Measurements from ENCODE around the gene MYRF. TPM values are rescaled to one million over a fixed set of nuclear protein-coding genes. Genes with fewer than 3 reads are reported as not detected.

The MYRF gene
- total RNA-seq, 1 donor from 2014 or later = 0.78 TPM

DNA sequence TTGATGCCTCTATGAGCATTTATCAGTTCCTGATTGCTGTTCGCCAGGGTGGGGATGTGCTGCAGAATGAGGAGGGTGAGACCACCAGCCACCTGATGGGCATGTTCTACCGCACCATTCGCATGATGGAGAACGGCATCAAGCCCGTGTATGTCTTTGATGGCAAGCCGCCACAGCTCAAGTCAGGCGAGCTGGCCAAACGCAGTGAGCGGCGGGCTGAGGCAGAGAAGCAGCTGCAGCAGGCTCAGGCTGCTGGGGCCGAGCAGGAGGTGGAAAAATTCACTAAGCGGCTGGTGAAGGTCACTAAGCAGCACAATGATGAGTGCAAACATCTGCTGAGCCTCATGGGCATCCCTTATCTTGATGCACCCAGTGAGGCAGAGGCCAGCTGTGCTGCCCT lies 43.0 kb downstream of the MYRF start:
- Mint-ChIP-seq H3K27ac (no peak overlapping the region), H3K9me3 (no peaks in the 10 kb centered on the region), H3K4me3 (no peak overlapping the region), H3K36me3 (ENCODE audit: low read depth) (peaks cover 36% of the 10 kb centered on the region), H3K27me3 (no peaks in the 10 kb centered on the region), H3K4me1 (peaks cover 24% of the 10 kb centered on the region)
- TF ChIP-seq, protein P1, sequence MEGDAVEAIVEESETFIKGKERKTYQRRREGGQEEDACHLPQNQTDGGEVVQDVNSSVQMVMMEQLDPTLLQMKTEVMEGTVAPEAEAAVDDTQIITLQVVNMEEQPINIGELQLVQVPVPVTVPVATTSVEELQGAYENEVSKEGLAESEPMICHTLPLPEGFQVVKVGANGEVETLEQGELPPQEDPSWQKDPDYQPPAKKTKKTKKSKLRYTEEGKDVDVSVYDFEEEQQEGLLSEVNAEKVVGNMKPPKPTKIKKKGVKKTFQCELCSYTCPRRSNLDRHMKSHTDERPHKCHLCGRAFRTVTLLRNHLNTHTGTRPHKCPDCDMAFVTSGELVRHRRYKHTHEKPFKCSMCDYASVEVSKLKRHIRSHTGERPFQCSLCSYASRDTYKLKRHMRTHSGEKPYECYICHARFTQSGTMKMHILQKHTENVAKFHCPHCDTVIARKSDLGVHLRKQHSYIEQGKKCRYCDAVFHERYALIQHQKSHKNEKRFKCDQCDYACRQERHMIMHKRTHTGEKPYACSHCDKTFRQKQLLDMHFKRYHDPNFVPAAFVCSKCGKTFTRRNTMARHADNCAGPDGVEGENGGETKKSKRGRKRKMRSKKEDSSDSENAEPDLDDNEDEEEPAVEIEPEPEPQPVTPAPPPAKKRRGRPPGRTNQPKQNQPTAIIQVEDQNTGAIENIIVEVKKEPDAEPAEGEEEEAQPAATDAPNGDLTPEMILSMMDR (IDR thresholded peaks at IDR 0.05) = no peak
- POLR2A ChIA-PET = interaction anchor here (0.6 kb wide), 1 partner anchor 134 kb away, joined by 8 read pairs; no protein-coding TSS in a partner anchor
- DNase-seq = no peak
- intact Hi-C loops (cut with micrococcal nuclease) = loop anchor here (5.0 kb wide), 1 partner anchor 582 kb away; no protein-coding TSS in a partner anchor
- ATAC-seq (ENCODE audit: low read depth) = no peak
- CTCF ChIA-PET = interaction anchor here (3.1 to 8.4 kb wide), 7 partner anchors 8 to 515 kb away, joined by 17 to 167 read pairs (median 58); no protein-coding TSS in a partner anchor

DNA sequence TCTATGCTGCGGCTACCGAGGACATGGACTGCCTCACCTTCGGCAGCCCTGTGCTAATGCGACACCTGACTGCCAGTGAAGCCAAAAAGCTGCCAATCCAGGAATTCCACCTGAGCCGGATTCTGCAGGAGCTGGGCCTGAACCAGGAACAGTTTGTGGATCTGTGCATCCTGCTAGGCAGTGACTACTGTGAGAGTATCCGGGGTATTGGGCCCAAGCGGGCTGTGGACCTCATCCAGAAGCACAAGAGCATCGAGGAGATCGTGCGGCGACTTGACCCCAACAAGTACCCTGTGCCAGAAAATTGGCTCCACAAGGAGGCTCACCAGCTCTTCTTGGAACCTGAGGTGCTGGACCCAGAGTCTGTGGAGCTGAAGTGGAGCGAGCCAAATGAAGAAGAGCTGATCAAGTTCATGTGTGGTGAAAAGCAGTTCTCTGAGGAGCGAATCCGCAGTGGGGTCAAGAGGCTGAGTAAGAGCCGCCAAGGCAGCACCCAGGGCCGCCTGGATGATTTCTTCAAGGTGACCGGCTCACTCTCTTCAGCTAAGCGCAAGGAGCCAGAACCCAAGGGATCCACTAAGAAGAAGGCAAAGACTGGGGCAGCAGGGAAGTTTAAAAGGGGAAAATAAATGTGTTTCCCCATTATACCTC lies 43.6 kb downstream of the MYRF start:
- no peak overlapping the region for H3K27ac Mint-ChIP-seq
- DNase-seq = no peak
- peaks cover 24% of the 10 kb centered on the region for H3K4me1 Mint-ChIP-seq
- intact Hi-C loops (cut with micrococcal nuclease) = loop anchor here (2.0 to 5.0 kb wide), 3 partner anchors 33 to 581 kb away; partner anchors contain the start of genes FADS2 and SCGB2A1
- no peaks in the 10 kb centered on the region for H3K27me3 Mint-ChIP-seq
- H3K9me3 Mint-ChIP-seq = no peaks in the 10 kb centered on the region
- ChIA-PET CTCF (interaction anchor here (1.2 to 8.4 kb wide), 12 partner anchors 8 to 515 kb away, joined by 3 to 167 read pairs (median 27); partner anchors contain the start of gene FADS3), POLR2A (interaction anchor here (0.6 to 2.6 kb wide), 5 partner anchors 19 to 312 kb away, joined by 4 to 26 read pairs (median 9); partner anchors contain the start of genes FADS1 and FTH1)
- no peak overlapping the region for H3K4me3 Mint-ChIP-seq
- peaks cover 33% of the 10 kb centered on the region for H3K36me3 Mint-ChIP-seq (ENCODE audit: low read depth)
- TF ChIP-seq, protein P1 (IDR thresholded peaks at IDR 0.05) = no peak
- no peak for ATAC-seq (ENCODE audit: low read depth)

DNA sequence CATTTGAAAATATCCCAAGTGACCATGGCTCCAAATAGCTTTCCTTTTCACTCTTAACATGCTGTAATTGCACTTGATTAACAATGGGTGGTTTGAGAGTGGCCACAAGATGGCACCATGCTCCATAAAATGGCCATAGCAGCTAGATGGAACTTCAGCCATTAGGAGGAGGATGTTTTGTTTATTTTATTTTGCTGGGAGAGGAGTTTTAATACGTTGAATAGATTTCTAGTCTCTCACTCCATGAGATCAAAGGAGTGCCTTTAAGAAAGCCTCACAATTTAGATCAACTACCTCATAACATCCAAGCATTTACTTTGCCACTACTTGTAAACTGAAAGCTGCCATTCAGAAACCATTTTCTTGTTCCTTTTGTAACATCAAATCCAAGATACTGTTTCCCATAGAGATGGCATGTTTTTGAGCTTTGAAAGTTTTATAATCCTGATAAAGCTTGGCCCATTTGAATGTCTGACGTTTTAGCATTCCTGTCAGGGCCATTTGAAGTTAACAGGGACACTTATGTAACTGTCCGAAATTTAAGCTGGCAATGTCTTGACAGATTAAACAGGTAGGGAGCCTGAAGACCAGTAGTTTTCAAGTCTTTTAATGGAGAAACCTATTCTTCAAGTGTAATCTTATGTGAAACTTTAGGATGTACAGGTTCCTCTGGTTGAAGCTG lies 45.0 kb downstream of the MYRF start:
- peaks cover 14% of the 10 kb centered on the region for H3K4me1 Mint-ChIP-seq
- ATAC-seq (ENCODE audit: low read depth) (no peak), DNase-seq (peak; percentile 36)
- intact Hi-C loops (cut with micrococcal nuclease) = loop anchor here (1.0 to 5.0 kb wide), 10 partner anchors 19 to 580 kb away; partner anchors contain the start of genes FADS2 and SCGB2A1
- ChIA-PET POLR2A (interaction anchor here (0.6 to 2.6 kb wide), 10 partner anchors 9 to 1059 kb away, joined by 3 to 26 read pairs (median 6); partner anchors contain the start of genes FADS1 and FTH1), CTCF (interaction anchor here (0.7 to 8.4 kb wide), 36 partner anchors 8 to 814 kb away, joined by 3 to 167 read pairs (median 4); partner anchors contain the start of genes FADS3 and INCENP)
- peaks cover 30% of the 10 kb centered on the region for H3K36me3 Mint-ChIP-seq (ENCODE audit: low read depth)
- TF ChIP-seq, protein P1 (IDR thresholded peaks at IDR 0.05) = no peak
- no peak overlapping the region for H3K27ac Mint-ChIP-seq
- no peak overlapping the region for H3K4me3 Mint-ChIP-seq
- H3K9me3 Mint-ChIP-seq = no peaks in the 10 kb centered on the region
- H3K27me3 Mint-ChIP-seq = no peaks in the 10 kb centered on the region

DNA sequence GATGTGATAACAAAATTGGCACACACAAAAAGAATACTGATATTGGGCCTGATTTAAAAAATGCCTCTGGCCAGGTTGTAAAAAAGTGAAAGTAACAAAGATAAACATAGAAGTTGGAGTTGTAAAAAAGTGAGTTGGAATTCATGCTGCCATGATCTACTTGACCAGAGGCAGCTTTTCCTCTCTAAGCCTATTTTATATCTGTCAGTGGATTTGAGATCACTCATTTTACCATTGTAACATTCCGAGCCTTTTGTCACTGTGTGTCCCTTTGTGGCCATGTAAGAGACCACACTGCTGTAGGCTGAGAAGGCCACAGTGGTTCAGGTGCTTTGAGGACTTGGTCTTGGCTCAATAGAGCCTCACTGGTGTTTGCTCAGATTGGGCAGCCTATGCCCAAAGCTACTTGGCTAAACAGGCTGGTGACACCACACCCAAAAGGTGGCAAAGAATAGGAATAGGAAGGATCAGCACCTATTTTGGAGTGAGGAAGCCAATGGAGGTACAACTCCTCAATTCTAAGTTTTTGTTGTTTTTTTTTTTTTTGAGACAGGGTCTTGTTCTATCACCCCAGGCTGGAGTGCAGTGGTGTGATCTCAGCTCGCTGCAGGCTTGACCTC lies 47.3 kb downstream of the MYRF start:
- ATAC-seq (ENCODE audit: low read depth) (no peak), DNase-seq (no peak)
- TF ChIP-seq, protein P1 (IDR thresholded peaks at IDR 0.05) = no peak
- CTCF ChIA-PET = interaction anchor here (1.2 to 8.4 kb wide), 5 partner anchors 15 to 511 kb away, joined by 3 to 167 read pairs (median 37); no protein-coding TSS in a partner anchor
- POLR2A ChIA-PET = interaction anchor here (0.7 to 1.6 kb wide), 2 partner anchors 15 to 81 kb away, joined by 6 read pairs; no protein-coding TSS in a partner anchor
- H3K9me3 Mint-ChIP-seq = no peaks in the 10 kb centered on the region
- peaks cover 38% of the 10 kb centered on the region for H3K36me3 Mint-ChIP-seq (ENCODE audit: low read depth)
- H3K27ac Mint-ChIP-seq = no peak overlapping the region
- peaks cover 4% of the 10 kb centered on the region for H3K4me1 Mint-ChIP-seq
- no peaks in the 10 kb centered on the region for H3K27me3 Mint-ChIP-seq
- no peak overlapping the region for H3K4me3 Mint-ChIP-seq
- intact Hi-C loops (cut with micrococcal nuclease) = loop anchor here (5.0 kb wide), 1 partner anchor 578 kb away; no protein-coding TSS in a partner anchor
